ENCODE data around the gene PDRG1.

The PDRG1 gene

DNA sequence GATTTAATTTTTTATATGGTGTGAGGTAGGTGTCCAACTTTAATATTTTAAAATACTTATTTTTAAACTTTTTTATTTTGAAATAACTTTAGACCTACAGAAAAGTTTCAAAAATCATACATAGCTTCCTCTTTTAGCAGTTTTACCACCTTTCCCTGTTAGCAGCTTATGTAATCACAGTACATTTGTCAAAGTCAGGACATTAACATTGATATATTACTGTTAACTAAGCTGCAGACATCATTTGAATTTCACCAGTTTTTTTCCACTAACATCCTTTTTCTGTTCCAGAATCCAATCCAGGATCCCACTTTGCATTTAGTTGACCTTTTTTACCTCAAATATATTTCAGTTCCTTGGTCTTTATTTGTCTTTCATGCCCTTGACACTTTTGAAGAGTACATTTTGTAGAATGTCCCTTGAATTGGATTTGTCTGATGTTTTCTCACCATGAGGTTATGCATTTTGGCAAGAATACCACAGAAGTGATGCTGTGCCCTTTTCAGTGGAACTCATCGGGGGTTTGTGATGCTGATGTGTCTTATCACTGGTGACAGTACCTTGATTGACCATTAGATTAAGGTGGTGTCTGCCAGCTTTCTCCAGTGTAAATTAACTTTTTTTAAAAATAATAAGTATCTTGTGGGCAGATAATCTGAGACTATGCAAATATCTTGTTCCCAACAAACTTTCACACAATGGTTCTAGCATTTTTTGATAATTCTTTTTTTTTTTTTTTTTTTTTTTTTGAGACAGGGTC is 48.0 kb downstream of the PDRG1 start:
- Histone ChIP-seq H3K4me2 (ENCODE audit: insufficient read depth, low read length) (no peak overlapping the region), H2AFZ (ENCODE audit: low read depth, low read length) (no peak overlapping the region), H3K79me2 (ENCODE audit: insufficient read depth, low read length) (no peaks in the 10 kb centered on the region), H3K36me3 (ENCODE audit: insufficient read depth, low read length) (no peaks in the 10 kb centered on the region), H3K9ac (ENCODE audit: low read depth, low read length) (no peak overlapping the region), H3K27me3 (ENCODE audit: insufficient read depth, low read length, poor library complexity) (no peaks in the 10 kb centered on the region), H3K4me1 (ENCODE audit: insufficient read depth, low read length) (no peaks in the 10 kb centered on the region), H3K9me3 (ENCODE audit: insufficient read depth, low read length, severe bottlenecking) (no peaks in the 10 kb centered on the region), H3K4me3 (ENCODE audit: low read depth in 1 of 2, low read length in 2 of 2) (no peak overlapping the region), H4K20me1 (ENCODE audit: insufficient read depth, low read length) (no peaks in the 10 kb centered on the region), H3K27ac (ENCODE audit: low read length) (no peak overlapping the region)
- TF ChIP-seq CTCF (IDR thresholded peaks at IDR 0.05; ENCODE audit: borderline replicate concordance, extremely low read depth, low read length, poor library complexity, severe bottlenecking) (no peak), EZH2 (IDR thresholded peaks at IDR 0.05; ENCODE audit: borderline replicate concordance, low read depth, low read length, severe bottlenecking) (no peak)
- DNase-seq (no peak), ATAC-seq (ENCODE audit: insufficient read depth, low read depth) (no peak)

- no peak for TF ChIP-seq EZH2 (IDR thresholded peaks at IDR 0.05; ENCODE audit: borderline replicate concordance, low read depth, low read length, severe bottlenecking)
- no peak for TF ChIP-seq CTCF (IDR thresholded peaks at IDR 0.05; ENCODE audit: borderline replicate concordance, extremely low read depth, low read length, poor library complexity, severe bottlenecking)
- Histone ChIP-seq H2AFZ (ENCODE audit: low read depth, low read length) (no peak overlapping the region), H4K20me1 (ENCODE audit: insufficient read depth, low read length) (peaks cover 3% of the 10 kb centered on the region; the same call in 1 of the 2 replicates), H3K9me3 (ENCODE audit: insufficient read depth, low read length, severe bottlenecking) (no peaks in the 10 kb centered on the region), H3K36me3 (ENCODE audit: insufficient read depth, low read length) (no peaks in the 10 kb centered on the region), H3K9ac (ENCODE audit: low read depth, low read length) (no peak overlapping the region), H3K4me2 (ENCODE audit: insufficient read depth, low read length) (no peak overlapping the region), H3K4me3 (ENCODE audit: low read depth in 1 of 2, low read length in 2 of 2) (no peak overlapping the region), H3K4me1 (ENCODE audit: insufficient read depth, low read length) (no peaks in the 10 kb centered on the region), H3K79me2 (ENCODE audit: insufficient read depth, low read length) (no peaks in the 10 kb centered on the region), H3K27me3 (ENCODE audit: insufficient read depth, low read length, poor library complexity) (peaks cover 12% of the 10 kb centered on the region), H3K27ac (ENCODE audit: low read length) (no peak overlapping the region)
- DNase-seq (no peak), ATAC-seq (ENCODE audit: insufficient read depth, low read depth) (no peak)
These were observed 50.2 kb downstream of the PDRG1 start for GRCh38 chr20:31901615-31902014.

DNA sequence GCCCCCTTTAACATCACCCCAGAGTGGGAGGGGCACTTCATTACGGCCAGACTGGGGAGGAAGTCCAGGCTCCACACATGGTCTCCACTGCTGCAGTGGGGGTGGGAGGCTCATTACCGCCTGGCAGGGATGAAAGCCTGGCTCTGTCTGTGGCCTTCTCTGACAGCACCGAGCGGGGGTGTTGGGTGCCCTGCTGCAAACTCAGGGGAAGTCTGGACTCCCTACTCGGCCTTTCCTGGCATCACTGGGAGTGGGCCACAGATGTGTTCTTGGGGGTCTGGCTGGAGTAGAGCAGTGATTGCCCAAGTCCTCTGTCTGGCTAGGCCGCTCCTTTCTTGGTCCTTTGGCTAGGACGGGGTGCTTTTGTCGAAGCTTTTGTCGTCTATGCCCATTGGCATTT is 54.3 kb downstream of the PDRG1 start:
- H3K4me1 ChIP-seq (ENCODE audit: insufficient read depth, low read length): no peaks in the 10 kb centered on the region
- no peak overlapping the region for H2AFZ ChIP-seq (ENCODE audit: low read depth, low read length)
- H4K20me1 ChIP-seq (ENCODE audit: insufficient read depth, low read length): peaks cover 3% of the 10 kb centered on the region; the same call in 1 of the 2 replicates
- no peak overlapping the region for H3K9ac ChIP-seq (ENCODE audit: low read depth, low read length)
- H3K4me3 ChIP-seq (ENCODE audit: low read depth in 1 of 2, low read length in 2 of 2): no peak overlapping the region
- no peaks in the 10 kb centered on the region for H3K9me3 ChIP-seq (ENCODE audit: insufficient read depth, low read length, severe bottlenecking)
- no peaks in the 10 kb centered on the region for H3K79me2 ChIP-seq (ENCODE audit: insufficient read depth, low read length)
- DNase-seq (no peak), ATAC-seq (ENCODE audit: insufficient read depth, low read depth) (no peak)
- TF ChIP-seq EZH2 (IDR thresholded peaks at IDR 0.05; ENCODE audit: borderline replicate concordance, low read depth, low read length, severe bottlenecking): no peak
- TF ChIP-seq CTCF (IDR thresholded peaks at IDR 0.05; ENCODE audit: borderline replicate concordance, extremely low read depth, low read length, poor library complexity, severe bottlenecking): no peak
- H3K27me3 ChIP-seq (ENCODE audit: insufficient read depth, low read length, poor library complexity): peaks cover 13% of the 10 kb centered on the region
- H3K36me3 ChIP-seq (ENCODE audit: insufficient read depth, low read length): no peaks in the 10 kb centered on the region
- H3K27ac ChIP-seq (ENCODE audit: low read length): no peak overlapping the region
- H3K4me2 ChIP-seq (ENCODE audit: insufficient read depth, low read length): no peak overlapping the region
